Fibroblast of peridontal ligament (primary cell): ENCODE results near the gene ZNF160.
"Not testable (repeated sequence)": the region's sequence is repeated elsewhere in the genome, so short reads cannot be mapped to it uniquely, and the experiment has no call there.

ENCODE experiments used
- DNase-seq: peaks from one replicate; pipeline ENCODE4 v3.0.0-alpha.2; 2010; ENCODE audit errors: extremely low read depth

Gene ZNF160

DNA sequence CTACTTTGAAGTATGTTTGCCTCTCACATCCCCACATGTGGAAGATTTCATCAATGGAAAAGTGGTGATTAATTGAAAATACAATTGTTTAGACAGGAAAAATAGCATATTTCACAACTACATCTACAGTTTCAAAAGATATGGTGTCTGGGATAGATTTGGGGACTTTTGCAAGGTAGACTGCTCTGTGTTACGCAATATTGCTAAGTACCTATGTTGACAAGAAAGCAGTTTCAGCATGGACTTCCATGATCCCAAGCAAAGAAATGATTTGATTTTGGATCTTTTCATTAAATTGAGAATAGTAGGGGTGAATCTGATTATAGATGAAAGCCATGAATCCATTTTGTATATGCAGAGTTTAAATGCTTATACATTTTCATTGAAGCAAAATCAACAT is 10.5 kb downstream of the ZNF160 start:
- DNase-seq = no peak

DNA sequence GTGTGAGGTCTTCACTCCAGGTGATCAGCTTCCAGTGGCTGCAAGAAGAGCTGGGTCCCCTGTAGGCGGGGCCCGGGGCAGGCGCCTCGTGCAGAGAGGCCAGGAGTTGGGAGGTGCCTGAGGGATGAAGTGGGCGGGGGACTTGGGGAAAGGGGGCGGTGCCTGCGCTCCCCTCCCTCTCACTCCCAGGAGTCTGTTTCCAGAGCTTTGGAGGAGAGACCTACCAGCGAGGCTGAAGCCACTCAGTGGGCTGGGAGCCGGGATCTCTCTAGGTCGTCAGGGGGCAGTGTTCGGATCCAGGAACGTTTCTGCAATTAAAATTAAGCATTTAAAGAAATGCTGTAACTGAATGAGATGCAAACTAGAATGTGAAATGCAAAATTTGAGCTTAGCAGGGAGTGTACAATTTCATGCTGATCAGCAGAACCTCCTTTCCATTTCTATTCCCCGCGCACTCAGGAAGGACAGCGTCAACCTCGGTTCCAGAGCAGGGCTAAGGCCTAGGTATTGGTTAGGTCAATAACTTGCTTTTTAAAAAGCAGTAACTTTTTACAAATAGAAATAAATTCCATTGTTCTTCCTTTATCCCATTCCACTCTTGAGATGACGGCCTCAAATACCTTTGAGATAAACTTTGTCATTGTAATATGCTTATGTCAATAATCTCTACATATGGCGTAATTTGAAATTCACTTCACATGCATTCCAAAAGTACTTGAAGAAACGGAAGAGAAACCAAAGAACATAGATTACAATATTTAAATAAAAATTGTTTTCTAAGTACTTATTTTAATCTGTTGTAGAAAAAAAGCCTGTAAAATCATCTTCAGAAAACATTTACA is 11.6 kb downstream of the ZNF160 start:
- no peak for DNase-seq

DNA sequence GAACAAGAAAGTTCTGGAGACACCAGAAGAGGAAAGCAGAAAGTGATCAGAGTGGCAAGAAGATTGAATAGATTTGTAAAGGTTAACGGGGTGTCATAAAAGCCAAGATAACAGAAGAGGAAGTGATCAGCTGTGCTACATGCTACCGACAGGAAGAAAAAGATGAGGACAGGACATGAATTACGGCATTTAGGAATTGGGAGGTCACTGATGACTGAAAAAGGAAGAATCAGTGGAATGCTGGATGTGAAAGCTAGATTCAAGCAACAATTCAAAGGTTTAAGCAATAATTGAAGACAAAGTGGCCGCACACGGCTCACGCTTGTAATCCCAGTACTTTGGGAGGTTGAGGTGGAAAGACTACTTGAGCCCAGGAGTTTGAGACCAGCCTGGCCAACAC is 15.1 kb downstream of the ZNF160 start:
- no peak for DNase-seq

- no peak for DNase-seq
Measured at GRCh38 chr19:53086949-53087348, 16.3 kb downstream of the ZNF160 start.

- DNase-seq = no peak
Measured at GRCh38 chr19:53085496-53085895, 17.7 kb downstream of the ZNF160 start.

DNA sequence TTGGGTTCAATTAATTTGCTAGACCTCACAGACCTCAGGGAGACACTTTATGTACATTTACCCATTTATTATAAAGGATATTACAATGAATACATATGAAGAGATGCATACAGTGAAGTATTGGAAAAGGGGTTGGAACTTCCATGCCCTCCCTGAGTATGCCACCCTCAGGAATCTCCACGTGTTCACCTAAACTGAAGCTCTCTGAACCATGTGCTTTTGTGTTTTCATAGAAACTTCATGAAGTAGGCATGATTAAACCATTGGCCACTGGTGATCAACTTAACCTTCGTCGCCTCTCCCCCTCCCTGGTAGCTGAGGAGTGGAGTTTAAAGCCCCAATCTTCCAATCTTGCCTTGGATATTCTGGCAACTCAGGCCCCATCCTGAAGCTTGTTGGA is 20.3 kb downstream of the ZNF160 start:
- no peak for DNase-seq

- no peak for DNase-seq
Measured at GRCh38 chr19:53079313-53079924, 23.8 kb downstream of the ZNF160 start.

DNA sequence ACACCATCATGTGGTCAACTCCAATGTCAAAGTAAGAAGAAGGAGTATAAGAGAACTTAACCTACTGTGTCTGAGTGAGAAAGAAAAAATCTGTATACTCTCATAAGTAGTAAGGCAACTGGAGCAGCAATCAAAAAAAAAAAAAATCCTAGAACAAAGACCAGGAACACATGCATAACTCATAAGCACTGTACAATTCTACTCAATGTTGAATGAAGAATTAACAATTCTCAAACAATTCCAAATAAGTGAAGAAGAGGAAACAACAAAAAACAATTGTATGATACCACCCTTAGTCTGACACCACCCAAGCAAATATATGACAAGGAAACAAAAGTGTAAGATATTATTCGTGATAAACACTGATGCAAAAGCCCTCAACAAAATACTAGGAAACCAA is 24.6 kb downstream of the ZNF160 start:
- no peak for DNase-seq

- peak; percentile 44 for DNase-seq
Measured at GRCh38 chr19:53076984-53077383, 26.2 kb downstream of the ZNF160 start.

- no peak for DNase-seq
Measured at GRCh38 chr19:53068834-53069233, 34.4 kb downstream of the ZNF160 start.

GRCh38 chr19:53068199-53068598 is 35.0 kb downstream of the ZNF160 start:
- DNase-seq = no peak

GRCh38 chr19:53057904-53058580 is 45.2 kb downstream of the ZNF160 start:
- DNase-seq = no peak

DNA sequence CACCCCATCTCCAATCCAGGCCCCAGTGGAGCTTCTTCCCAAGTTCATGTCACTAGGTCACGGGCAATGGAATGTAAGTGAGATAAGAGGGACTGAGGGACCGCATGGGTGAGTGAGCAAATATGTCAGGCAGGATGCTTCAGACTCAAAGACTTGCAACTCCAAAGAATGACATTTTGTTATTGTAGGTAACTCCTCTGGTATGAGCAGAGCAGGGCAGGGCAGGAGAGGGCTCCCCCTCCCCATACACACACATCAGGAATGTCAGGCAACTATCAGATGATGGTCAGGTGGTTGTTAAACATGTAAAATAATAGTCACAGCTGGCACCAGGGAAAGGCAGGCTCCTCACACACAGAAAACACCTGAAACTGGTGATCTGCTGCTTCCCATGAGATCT is 48.1 kb downstream of the ZNF160 start:
- DNase-seq = no peak

DNA sequence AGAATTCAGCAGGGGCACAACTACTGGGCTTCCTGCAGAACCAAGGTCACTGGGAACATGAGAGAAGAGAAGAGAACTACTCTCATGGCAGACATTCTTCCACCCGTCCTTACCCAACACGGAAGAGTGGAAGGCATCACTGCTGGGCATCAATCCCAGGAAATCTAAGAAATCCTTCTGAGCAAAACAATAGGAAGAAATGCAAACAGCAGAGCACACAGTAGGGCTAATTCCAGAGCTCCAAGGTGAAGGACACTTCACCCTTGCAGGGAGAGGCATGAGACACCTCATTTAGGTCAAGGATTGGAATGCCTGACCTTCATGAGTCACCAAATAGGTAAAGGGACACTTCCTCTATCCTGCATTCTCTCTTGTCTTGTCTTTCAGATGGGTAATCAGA is 55.8 kb downstream of the ZNF160 start:
- no peak for DNase-seq

DNA sequence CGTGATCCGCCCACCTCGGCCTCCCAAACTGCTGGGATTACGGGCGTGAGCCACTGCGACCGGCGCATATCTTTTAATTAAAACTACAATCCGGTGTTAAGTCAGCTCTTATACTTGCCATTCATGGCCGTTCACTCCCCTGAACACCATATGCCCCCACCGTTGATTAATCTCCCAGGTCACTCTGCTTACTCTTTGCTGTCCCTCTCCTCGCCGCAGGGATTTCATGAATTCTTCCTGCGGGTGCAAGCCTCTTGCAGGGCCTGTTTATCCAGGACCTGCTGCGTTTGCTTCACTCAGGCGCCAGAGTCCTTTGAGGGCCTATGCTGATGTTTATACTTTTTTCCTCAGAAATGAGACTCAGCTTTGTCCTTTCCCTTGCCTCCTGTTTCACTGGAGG is 57.7 kb downstream of the ZNF160 start:
- no peak for DNase-seq

- no peak for DNase-seq
Measured at GRCh38 chr19:53041366-53041765, 61.9 kb downstream of the ZNF160 start.

DNA sequence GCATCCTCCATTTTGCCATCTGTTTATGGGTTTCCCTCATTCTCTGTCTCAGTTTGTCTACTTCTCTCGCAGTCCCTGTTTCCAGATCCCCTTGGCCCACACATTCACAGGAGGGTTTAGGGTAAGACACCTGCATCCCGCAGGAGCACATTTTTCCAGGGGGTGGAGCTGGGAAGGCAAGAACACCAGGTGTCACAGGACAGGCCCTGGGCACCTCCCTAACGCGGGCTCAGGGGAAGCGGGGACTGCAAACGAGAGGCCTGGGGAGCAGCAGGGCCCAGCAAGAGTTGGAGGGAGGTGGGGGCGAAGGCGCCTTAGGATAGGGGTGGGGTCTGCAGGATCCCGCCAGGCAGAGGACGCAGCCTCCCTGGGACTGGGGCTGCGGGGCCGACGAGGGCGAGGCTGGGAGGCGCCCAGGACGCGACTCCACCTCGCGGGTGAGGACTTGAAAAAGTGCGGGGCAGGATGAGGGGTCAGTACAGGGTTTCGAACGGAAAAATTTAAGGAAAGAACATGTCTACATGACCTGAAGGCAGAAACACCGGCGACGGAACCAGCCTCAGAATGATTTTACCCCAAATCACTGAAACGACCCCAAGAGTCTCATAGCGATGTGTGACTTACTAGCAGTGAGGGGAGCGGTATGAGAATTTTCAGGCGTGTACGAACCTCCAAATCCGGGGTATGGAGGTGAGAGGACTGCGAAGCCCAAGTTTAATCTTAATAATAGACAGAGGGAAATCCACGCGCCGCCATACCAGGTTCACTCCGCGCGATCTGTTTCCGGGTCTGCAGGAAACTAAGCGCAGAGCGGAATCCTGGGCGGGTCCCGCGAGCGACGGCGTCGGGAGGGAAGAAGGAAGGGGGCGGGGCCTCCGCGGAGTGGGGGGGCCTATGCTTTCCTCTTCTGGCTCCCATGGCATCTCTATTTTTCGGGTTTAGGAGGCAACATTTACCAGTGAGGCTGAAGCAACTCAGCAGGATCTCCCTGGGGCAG is 65.8 kb downstream of the ZNF160 start:
- peak; percentile 57 for DNase-seq

DNA sequence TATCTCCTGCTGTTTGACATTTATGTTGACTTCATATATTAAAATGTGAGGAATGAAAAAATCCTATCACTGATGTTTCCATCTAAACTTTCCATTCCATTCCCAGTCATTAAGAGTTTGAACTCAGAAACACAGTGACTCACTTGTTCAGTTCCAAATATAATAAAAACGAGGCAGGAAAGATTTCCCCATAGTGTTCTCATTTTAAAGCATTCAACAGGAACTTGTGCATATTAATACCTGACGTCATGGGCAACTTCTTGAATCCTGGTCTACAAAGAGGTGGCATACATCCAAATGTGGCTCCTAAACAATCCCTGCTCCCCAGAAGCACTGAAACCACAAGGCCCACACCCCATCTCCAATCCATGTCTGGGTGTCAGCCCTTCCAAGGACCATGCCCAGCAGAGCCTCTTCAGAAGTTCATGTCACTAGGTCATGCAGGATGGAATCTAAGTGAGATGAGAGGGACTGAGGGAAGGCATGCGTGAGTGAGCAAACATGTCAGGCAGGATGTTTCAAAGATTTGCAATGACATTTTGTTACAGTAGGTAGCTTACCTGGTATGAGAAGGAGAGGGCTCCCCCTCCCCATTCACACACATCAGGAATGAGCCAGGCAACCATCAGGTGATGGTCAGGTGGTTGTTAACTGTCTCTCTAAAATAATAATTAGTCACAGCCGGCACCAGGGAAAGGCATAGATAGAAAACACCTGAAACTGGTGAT is 68.1 kb downstream of the ZNF160 start:
- no peak for DNase-seq

GRCh38 chr19:53034054-53034453 is 69.2 kb downstream of the ZNF160 start:
- no peak for DNase-seq

DNA sequence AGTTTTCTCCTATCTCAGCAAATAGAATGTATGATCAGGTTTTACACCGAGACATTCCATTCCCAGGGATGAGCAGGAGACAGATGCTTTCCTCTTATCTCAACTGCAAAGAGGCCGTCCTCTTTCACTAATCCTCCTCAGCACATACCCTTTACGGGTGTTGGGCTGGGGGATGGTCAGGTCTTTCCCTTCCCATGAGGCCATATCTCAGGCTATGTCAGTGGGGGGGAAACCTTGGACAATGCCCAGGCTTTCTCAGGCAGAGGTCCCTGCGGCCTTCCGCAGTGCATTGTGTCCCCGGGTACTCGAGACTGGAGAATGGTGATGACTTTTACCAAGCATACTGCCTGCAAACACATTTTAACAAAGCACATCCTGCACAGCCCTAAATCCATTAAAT is 74.9 kb downstream of the ZNF160 start:
- not testable (repeated sequence) for DNase-seq

GRCh38 chr19:53019684-53020083 is 83.5 kb downstream of the ZNF160 start:
- DNase-seq = no peak
